ENCODE results near the gene PLCH2. TPM values are rescaled to one million over a fixed set of nuclear protein-coding genes. Genes with fewer than 3 reads are reported as not detected.

The PLCH2 gene
- total RNA-seq = 102 and 141 TPM in 2 replicates

GRCh38 chr1:2476061-2476999 is at the start of gene PLCH2:
PLCH2 (plus strand) TSS chr1:2476289; CDS start chr1:2476589, 300 bp downstream.

GRCh38 chr1:2525920-2526823 is 50.1 kb downstream of the PLCH2 start, which contains the start of gene PANK4:
PANK4 (minus strand) TSS chr1:2526596; CDS start chr1:2526587, 9 bp downstream.

GRCh38 chr1:2529784-2530512 is 53.9 kb downstream of the PLCH2 start, which contains the start of gene HES5:
HES5 (minus strand) TSS chr1:2530263; CDS start chr1:2530164, 99 bp downstream.

Other genes with a start within 250 kb of the PLCH2 start
- gene SKI, start 248.0 kb upstream of the PLCH2 start, total RNA-seq = 14.4 and 37.7 TPM in 2 replicates
- 3.8 and 16.8 TPM in 2 replicates for gene MORN1, start 84.7 kb upstream of the PLCH2 start, total RNA-seq
- gene RER1, start 84.4 kb upstream of the PLCH2 start, total RNA-seq = 67.3 and 76.7 TPM in 2 replicates
- 32.5 and 34.0 TPM in 2 replicates for gene PEX10, start 63.7 kb upstream of the PLCH2 start, total RNA-seq
- gene PANK4, start 50.3 kb downstream of the PLCH2 start, total RNA-seq = 21.2 and 23.8 TPM in 2 replicates
- 0.28 and 3.1 TPM in 2 replicates for gene HES5, start 54.0 kb downstream of the PLCH2 start, total RNA-seq
- 12.3 and 31.8 TPM in 2 replicates for gene TNFRSF14, start 80.1 kb downstream of the PLCH2 start, total RNA-seq
- gene PRXL2B, start 110.5 kb downstream of the PLCH2 start, total RNA-seq = 6.2 and 12.5 TPM in 2 replicates
- 0.57 TPM in 1 of 2 replicates, not detected in the other for gene MMEL1, start 156.7 kb downstream of the PLCH2 start, total RNA-seq

Measured in nasal cavity respiratory epithelium epithelial cell of viscerocranial mucosa (primary cell).